Endothelial cell of umbilical vein (primary cell): Measurements from ENCODE around the gene ADA.

Experiments used
- CTCF ChIP-seq, 2 donors: IDR thresholded peaks; 1 replicate in 1 of 2; 2 replicates in 1 of 2; pipeline ENCODE4 v1.5.1; 2011; ENCODE audit warnings: low read length in 2 of 2, mild to moderate bottlenecking in 2 of 2, moderate library complexity in 2 of 2, control low read depth in 1 of 2, inconsistent platforms in 1 of 2, low read depth in 1 of 2; ENCODE audit not compliant: insufficient read depth in 1 of 2; ENCODE audit errors: extremely low read depth in 1 of 2
- POLR2A ChIP-seq: IDR thresholded peaks from 2 replicates; pipeline ENCODE4 v1.6.1; 2012; ENCODE audit warnings: low read depth, mild to moderate bottlenecking, control low read depth, low read length

- TF ChIP-seq CTCF (IDR thresholded peaks at IDR 0.05; ENCODE audit: extremely low read depth in 1 of 2, insufficient read depth in 1 of 2, low read depth in 1 of 2, low read length in 2 of 2) (no peak), POLR2A (no peak)
Measured at GRCh38 chr20:44635877-44636276, 15.6 kb downstream of the ADA start.
